ENCODE results near the gene LY9.

The LY9 gene

DNA sequence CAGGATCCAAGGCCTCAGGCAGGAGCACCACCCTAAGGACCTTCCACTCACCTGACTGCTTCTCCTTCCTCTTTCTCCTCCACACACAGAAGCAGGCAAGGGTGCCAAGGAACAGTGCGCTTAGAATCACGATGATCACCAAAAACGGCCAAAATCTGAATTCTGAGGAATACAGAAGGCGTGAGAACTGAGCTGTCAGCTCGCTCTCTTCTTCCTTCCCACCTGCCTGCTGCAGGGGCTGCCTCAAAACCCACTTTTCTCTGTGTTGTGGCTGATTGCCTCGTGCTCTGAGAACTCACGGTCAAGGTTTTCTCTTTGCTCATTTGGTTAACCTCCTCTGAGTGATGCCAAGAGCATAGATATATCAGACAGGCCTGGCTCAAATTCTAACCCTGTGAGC, 42.9 kb downstream of the LY9 start:
- DNase-seq: no peak

DNA sequence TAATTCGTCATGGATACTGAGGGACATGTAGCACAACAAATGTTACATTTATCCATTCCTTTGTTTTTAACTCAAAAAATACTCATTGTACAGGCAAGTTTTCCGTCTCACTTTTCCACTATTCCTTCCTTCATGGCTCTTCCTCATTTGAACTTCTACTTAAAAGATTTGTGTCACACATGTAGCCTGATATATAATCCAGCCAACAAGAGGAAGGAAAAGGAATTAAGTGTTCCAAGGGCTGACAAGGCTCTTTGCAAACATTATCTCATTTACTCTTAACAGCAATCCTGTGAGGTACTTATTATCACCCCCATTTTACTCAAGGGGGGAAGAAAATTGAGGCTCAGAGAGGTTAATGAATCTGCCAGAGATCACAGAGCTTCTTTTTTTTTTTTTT, 43.8 kb downstream of the LY9 start:
- no peak for DNase-seq

DNA sequence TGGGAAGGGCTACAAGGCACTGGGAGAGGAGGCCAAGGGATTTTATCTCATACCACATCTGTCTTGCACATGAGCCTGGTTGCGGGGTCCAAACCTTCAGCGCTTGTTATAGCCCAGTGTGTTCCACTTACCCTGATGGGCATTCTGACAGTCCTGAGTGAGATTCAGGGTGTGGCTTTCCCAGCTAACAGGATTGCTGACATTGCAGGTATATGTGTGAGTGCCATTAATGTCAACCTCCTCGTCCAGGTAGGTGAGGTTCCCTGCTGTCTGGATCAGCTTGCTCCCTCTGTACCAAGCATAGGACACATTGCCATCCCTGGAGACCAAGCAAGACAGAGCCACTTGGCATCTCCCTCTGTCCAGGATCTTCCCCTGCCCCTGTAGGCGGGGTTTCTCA, 45.1 kb downstream of the LY9 start:
- no peak for DNase-seq

DNA sequence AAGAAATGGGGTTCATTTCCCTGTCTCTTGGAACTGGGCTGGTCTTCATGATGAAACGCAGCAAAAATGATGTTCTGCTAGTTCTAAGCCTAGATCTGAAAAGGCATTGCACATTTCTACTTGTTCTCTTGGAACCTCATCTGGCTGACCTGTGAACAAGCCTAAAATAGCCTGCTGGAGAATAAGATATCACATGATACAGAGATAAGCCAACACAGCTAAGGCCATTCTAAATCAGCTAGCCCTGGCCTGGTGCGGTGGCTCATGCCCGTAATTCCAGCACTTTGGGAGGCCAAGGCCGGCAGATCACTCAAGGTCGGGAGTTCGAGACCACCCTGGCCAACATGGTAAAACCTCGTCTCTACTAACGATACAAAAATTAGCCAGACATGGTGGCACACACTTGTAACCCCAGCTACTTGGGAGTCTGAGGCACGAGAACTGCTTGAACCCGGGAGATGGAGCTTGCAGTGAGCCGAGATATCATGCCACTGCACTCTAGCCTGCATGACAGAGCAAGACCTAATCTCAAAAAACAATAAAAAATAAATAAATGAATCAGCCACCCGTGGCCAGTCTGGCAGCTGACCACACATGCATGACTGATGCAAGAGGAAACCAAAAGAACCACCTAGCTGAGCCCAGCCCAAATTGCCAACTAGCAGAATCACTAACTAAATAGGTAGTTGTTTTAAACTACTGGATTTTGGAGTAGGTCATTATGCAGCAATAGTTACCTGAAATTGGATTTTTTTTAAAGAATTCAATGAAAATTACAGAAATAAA, 48.7 kb downstream of the LY9 start:
- DNase-seq: no peak

DNA sequence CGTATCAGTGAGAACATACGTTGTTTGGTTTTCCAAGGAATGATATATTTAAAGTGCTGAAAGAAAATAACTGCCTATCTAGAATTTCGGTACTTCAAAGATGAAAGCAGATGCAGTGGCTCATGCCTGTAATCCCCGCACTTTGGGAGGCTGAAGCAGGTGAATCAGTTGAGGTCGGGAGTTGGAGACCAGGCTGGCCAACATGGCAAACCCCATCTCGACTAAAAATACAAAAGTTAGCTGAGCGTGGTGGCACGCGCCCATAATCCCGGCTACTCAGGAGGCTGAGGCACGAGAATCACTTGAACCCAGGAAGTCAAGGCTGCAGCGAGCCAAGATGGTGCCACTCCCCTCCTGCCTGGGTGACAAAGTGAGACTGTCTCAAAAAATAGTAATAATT, 50.3 kb downstream of the LY9 start:
- no peak for DNase-seq

DNA sequence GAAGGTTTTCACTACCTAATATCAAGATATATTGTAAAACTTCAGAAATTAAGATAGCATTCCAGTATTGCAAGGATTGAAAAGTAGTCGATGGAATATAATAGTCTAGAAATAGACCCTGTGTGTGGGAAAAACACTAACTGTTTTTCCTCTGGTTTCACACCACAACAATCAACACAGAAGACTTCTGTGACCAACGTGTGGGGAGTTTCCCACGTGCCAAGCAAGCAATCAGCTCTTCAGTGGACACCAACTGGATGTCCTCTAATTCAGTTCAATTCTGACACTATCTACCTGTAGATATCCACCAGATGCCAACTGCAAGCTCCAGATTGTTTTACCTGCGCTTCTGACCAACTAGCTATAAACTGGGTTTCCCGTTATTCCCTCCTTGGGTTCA, 54.6 kb downstream of the LY9 start:
- no peak for DNase-seq

DNA sequence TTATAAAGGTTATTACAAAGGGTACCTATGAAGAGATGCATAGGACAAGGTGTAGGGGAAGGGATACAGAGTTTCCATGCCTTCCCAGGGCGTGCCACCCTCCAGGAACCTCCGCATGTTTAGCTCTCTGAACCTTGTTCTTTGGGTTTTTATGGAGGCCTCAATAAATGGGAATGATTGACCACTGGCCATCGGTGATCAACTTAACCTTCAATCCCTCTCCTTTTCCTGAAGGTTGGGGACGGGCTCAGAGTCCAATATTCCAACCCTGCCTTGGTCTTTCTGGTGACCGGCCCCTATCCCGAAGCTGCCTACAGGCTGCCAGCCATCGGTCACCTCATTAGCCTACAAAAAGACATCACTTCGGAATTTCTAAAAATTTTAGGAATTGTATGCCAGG, 55.0 kb downstream of the LY9 start:
- DNase-seq: no peak

DNA sequence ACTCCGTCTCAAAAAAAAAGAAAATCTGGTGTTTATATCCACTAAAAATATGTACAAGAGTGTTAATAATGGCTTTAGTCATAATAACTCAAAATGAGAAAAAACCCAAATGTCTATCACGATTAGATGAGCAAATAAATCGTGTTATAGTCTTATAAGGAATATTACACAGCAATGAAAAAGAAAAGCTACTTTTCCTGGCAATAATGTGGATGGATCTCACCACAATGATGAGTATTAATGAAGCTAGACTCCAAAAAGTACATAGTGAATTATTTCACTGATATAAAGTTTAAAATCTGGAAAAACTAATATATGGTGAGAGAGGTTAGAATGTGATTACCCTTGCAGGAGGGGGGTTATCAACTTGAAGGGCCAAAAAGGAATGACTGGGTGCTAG, 57.0 kb downstream of the LY9 start:
- DNase-seq: no peak

DNA sequence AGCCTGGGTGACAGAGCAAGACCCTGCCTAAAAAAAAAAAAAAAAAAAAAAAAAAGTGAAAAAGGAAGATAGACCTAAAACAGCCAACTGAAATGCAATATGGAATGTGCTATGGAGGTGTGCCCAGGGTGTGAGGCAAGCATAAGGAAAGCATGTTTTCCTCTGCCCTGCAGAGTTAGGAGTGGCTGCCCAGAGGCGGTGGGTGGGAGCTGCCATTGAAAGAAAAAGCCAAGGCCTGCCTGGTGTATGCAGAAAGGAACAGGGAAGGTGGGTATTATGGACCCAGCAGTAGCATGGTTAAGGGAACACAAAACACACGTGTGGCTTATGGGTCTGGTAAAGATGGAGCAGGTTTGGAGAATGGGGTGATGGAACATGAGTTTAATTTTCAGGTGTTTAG, 57.8 kb downstream of the LY9 start:
- DNase-seq: no peak

DNA sequence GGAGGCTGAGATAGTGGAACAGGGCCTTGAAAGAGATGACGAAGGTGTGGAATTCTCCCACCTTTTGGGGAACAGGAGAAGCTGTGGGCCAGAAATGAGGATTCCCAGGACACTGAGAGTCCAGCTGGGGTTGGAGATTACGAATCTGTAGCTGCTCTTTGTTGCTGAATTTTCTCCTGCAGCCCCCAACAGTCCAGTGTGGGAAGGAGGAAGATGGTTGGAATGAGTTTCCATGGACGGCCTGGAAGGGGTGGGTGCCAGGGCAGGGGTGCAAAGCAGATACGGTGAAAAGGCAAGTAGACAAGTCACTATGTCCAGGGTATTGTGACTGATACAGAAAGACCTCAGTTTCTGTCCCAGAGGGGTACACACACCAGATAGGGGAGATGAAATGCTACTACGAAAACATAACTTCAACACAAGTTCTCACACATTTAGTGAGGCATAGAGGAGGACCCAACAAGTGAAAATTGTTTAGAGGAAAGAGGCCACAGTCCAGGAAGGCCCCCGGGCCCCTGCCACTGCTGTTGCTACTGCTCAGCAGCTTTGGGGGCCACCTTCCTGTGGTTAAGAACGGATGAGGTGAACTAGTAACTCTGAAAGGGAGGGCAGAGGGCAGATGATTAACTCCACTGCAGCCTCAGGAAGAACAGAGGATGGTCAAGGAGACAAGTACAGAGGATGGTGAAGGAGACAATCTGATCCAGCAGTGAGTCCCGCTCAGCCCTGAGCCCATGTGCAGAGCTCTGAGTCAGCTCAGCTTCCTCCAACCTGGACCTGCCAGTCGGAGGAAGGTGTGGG, 59.4 kb downstream of the LY9 start:
- no peak for DNase-seq

DNA sequence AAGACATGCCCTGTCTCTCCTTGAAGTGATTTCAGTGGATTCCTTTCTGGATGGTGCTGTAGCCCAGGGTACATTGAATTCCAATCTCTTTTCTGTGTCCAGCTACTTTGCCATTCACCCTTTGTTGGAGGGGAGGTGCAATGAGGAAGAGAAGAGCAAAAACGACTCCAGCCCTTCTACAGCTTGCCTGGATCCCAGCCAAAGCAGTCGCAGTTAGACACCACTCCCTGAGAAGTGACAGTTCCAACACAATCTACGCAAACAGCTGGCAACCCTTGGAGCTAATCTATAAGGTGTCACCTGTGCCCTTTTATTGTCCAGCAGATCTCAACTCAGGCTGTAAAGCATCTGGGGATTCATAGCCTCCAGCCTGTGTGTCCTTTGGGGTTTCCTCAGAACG, 62.1 kb downstream of the LY9 start:
- DNase-seq: no peak

DNA sequence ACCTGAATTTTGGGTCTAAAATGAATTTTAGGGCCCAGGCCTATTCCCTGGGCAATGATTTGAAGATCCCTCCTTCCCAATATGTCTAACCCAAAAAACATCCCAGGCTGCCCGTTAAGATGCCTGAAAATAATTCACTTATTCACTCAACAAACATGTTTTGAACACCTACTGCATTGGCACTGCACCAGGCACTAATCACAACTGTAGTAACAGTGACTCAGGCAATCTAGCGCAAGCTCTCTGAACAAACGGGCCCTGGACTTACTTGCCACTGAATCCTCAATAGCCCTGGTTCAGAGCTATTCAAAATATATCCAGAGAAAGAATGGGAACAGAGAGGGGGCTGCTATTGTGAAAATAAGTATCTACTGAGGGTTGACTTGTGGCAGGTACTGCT, 62.5 kb downstream of the LY9 start:
- DNase-seq: no peak

DNA sequence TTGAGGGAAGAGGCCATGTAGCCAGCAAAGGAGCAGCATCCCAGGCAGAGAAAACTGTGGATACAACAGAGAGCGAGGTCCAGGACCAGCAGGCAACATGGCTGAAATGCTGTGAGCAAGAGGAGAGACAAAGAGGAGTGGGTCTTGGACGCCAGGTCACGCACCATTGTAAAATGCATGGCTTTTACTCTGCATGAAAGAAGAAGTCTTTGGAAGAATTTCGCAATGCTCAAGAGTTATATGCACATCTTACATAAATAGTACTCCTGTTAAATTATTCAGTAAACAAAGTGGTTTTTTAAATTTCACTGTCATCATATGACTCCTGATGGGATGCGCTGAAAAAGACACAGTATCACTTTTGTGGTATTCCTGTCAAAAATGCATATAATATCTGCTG, 63.2 kb downstream of the LY9 start:
- DNase-seq: no peak

DNA sequence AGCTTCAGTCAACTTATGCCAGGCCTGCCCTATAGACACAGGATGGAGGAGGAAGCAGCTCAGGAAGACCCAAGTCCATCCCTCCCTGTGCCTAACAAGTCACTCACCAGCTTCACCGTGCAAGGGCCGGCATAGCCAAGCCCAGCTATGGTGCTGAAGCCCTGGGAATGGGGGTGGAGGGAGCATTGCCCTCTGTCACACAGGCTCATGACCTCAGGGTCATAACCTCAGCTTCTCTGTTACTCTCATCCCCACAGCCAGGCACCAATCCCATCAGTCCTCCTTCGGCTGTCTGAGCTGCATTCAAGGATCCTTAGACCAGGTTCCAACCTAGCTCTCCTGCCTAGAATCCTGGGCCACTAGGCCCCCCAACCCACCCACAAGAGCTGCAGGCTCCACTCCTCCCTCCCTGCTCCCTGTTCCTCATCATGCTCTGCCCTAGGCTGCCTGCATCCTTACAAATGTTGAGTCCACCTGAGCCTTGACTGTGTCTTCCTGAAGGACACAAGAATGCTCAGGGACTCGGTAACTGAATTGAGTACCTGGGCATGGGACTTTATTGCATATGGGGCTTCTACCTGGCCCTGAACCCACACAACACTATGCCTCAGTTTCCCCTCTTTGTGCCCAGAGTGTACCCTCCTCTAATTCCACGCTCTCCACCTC, 65.0 kb downstream of the LY9 start:
- no peak for DNase-seq

DNA sequence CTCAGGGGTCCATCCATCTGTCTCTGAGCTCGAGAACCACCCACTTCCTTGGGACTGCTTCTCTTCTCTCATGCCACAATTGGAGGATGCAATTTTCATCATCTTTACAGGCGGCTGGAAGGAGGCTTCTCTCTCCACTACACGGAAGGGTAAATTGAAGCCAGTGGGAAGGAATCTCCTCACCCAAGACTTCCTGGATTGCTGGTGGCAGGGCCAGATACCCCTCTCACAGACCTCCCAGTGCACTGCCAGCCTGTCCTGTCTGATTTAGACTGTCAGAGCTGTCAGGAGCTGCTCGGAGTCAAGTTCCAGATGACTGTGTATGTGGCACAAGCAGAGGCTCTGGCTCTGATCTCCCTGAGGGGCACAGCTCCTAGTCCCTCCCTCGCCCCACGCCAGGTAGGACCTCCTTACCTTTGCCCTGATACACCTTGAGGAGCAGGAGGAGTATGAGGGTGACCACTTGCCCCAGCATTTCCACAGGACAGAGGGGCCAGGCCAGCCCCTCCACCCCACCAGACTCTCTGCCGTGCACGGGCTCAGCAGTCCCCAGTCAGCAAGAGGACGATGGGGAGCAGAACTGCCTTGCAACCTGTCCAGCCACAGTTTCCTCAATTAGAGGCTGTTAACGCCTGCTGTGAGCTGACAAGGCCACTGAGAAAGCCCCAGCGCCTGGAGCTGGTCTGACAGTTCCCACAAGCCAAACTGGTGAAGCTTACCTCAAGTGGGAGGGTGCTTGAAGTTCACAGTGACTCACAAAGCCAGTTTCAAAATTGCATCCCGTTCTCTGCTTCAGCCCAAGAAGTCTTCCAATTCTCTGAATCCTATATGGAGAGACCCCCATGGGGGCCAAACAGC, 66.5 kb downstream of the LY9 start, which contains the start of gene CD244:
Gene CD244 (minus strand): TSS at position 685 of the 858 bp plus-strand sequence. CDS start 210 bp downstream, at position 475.
- no peak for DNase-seq

DNA sequence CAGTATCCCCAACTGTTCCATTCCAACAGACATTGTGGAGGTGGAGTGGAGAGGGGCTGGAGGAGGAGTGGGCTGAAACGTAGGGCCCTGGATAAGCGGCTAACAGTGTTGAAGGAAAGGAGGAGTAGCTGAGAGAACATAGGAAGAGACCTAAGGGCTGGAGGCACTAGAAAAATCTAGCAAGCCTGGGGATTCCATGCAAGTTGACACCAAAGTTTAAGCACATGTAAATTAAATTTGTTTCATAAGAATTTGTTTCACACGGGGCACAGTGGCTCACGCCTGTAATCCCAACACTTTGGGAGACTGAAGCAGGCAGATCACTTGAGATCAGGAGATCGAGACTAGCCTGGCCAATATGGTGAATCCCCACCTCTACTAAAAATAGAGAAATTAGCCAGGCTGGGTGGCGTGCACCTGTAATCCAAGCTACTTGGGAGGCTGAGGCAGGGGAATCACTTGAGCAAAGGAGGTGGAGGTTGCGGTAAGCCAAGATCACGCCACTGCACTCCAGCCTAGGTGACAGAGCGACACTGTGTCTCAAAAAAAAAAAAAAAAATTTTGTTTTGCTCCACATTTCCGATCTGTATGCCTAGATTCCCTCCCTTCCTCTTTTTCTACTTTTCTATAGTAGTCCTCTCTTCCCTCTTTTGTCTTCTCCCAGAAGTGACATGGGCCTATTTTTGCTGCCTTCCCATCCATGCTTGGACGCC, 67.2 kb downstream of the LY9 start:
- DNase-seq: no peak

DNA sequence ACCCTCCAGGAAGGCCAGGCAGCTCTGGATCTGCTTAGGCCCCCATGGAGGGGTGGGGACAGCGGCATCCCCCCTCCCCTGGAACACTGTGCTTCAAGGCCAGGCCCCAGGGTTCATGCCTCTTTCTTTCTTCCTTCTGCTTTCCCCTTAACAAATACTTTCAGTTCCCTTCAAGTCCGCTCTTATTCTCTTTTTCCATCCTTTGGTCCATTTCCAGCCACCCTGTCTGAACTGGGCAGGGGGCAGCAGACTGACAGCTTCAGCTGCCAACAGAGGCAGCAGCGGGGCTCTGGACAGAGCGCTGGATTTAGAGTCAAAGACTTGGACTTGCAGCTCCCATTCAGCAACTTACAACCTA, 67.8 kb downstream of the LY9 start:
- no peak for DNase-seq

DNA sequence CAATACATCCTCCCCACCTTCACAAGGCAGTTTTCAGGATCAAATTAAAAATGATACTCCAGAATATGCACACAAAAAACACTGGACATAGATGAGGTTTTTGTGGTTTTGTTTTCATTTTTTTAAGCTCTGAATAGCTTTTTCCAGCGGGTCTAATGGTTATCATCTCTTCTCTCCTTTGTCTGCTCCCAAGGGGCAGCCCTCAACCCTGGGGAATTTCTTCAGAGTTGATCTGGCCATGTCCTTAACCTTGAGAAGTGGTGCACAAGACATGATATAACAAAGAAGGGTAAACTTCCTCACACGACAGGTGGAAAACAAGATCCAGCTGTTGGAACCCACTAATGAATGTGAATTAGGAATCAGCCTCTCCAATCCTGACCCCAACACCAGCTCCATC, 68.2 kb downstream of the LY9 start:
- no peak for DNase-seq

DNA sequence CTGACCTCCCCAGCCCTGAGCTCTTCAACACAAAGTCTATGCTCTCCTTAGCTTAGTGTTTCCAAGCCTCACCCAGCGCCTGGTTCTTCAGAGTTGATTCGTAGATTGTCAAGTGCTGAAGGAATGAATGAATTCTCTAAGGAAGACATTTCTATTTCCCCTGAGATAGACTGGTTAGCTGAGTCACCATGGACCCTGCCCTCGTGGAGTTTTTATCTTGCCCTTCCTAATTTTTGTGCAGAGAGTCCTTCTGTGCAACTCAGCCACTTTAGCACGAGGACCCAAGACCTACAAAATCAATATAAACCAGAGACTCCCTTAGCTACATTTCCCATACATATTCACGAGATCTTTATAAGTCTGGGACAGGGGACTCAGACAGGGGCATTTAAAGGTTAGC, 69.4 kb downstream of the LY9 start:
- DNase-seq: no peak

DNA sequence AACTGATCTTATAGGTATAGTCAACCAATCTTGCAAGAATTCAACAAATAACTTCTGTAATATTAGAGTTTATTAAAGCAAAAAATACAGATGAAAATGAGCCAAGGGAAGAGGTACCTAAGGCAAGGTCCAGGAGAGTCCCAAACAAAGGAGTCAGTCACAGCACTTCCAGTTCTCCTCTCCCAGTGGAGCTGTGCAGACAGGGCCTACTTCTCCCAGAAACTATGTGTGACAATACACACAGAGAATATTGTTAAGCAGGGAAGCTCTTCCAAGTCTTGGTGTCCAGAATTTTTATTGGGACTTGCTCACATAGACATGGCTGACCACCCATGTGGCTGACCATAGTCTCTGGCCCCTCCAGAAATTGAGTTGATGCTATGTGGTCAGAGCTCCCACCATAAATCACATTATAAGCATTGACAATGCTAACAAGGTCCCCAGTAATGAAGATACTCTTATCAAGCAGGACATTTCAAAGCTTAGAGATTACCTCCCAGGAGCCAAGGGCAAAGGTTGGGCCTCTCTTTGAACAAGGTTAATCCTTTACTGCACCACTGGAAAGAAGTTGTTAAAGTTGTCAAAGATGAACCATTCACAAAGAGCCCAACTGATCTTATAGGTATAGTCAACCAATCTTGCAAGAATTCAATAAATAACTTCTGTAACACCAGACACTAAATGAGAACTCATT, 70.2 kb downstream of the LY9 start:
- no peak for DNase-seq

DNA sequence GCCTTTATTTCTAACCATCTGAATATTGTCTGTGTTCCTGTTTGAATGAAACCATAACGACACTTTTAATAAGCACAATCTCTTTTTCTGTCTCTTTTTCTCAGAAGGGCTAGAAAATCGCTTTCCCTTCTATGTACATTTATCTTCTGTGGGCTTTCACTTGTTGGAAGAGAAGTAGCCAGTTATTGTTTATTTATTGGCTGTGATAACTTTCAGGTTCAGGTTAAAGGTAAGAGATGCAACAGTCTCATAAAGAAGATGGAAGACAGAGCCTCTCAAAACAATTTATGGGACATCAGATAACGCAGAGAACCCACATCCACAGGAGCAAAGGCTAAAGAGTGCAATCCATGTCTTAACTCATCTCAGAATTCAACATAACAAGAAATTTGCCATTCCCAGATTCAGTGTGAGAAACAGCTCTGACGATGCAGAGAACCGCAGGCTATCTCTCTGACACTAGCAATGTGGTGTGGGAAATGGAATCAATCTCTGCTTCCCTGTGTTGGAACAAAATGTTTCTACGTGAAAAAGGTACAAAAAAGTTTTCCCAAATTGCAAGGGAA, 70.8 kb downstream of the LY9 start:
- DNase-seq: no peak
